SK-N-SH (cell line): Measurements from ENCODE around the gene CASP8AP2. TPM values are rescaled to one million over a fixed set of nuclear protein-coding genes. Genes with fewer than 3 reads are reported as not detected.

Source experiments
- CTCF ChIA-PET: fragments of 300-600, 350-600 bp; formaldehyde crosslinking; extraction: SDS; loops from one replicate; lab custom pipeline; 2021; lab: Yijun Ruan, JAX
- POLR2A ChIA-PET: fragments of 350-600 bp; sonication (Branson Sonifier 250); formaldehyde crosslinking; extraction: SDS; loops from one replicate; lab custom pipeline; 2020; ENCODE audit warnings: antibody characterized with exemption, inconsistent platforms; lab: Yijun Ruan, JAX
- DNase-seq: peaks from one replicate; pipeline ENCODE4 v3.0.0; 2012
- H2AFZ ChIP-seq: fragments of 200-600 bp; sonication (generic); 2 replicates; pipeline ENCODE4 v1.8.1; 2016; ENCODE audit warnings: antibody characterized with exemption, mild to moderate bottlenecking, low read depth
- H3F3A ChIP-seq: fragments of 200-600 bp; sonication (generic); replicated peaks from 2 replicates; pipeline ENCODE3; 2016; ENCODE audit warnings: antibody characterized with exemption, mild to moderate bottlenecking; ENCODE audit not compliant: insufficient read depth
- H3K27ac ChIP-seq, 2 experiments: fragments of 200-500 bp in 1 of 2; fragments of 200-600 bp in 1 of 2; sonication (Bioruptor generic) in 1 of 2; sonication (generic), shearing (Covaris generic) in 1 of 2; 2 replicates each; pipeline versions ENCODE4 v1.5.1 to v1.6.1; 2014 to 2016; ENCODE audit warnings: low read depth in 2 of 2, inconsistent platforms in 1 of 2, low read length in 1 of 2, mild to moderate bottlenecking in 1 of 2, mixed read lengths in 1 of 2
- H3K27me3 ChIP-seq: fragments of 200-600 bp; sonication (generic), shearing (Covaris generic); 2 replicates; pipeline ENCODE4 v1.6.1; 2016; ENCODE audit warnings: mixed run types; ENCODE audit not compliant: insufficient read depth
- H3K36me3 ChIP-seq, 2 experiments: fragments of 200-500 bp in 1 of 2; fragments of 200-600 bp in 1 of 2; sonication (Bioruptor generic) in 1 of 2; sonication (generic) in 1 of 2; replicated peaks in 1 of 2; 2 replicates each; pipeline versions ENCODE3 to v1.5.1; 2014 to 2016; ENCODE audit warnings: low read length in 1 of 2, mild to moderate bottlenecking in 1 of 2; ENCODE audit not compliant: insufficient read depth in 2 of 2, control insufficient read depth in 1 of 2
- H3K4me1 ChIP-seq, 2 experiments: fragments of 200-500 bp in 1 of 2; fragments of 200-600 bp in 1 of 2; sonication (Bioruptor generic) in 1 of 2; sonication (generic), shearing (Covaris generic) in 1 of 2; 2 replicates each; pipeline versions ENCODE4 v1.5.1 to v1.6.1; 2014 to 2016; ENCODE audit warnings: low read depth in 1 of 2, low read length in 1 of 2, mixed run types in 1 of 2; ENCODE audit not compliant: insufficient read depth in 2 of 2, control insufficient read depth in 1 of 2
- H3K4me2 ChIP-seq: fragments of 200-600 bp; sonication (generic), shearing (Covaris generic); 2 replicates; pipeline ENCODE4 v1.6.1; 2017; ENCODE audit warnings: mixed run types
- H3K4me3 ChIP-seq, 2 experiments: fragments of 200-500 bp in 1 of 2; fragments of 200-600 bp in 1 of 2; sonication (Bioruptor generic) in 1 of 2; sonication (generic), shearing (Covaris generic) in 1 of 2; 2 replicates each; pipeline versions ENCODE4 v1.5.1 to v1.8.1; 2014 to 2016; ENCODE audit warnings: low read depth in 2 of 2, inconsistent platforms in 1 of 2, low read length in 1 of 2, mild to moderate bottlenecking in 1 of 2, mixed read lengths in 1 of 2, moderate library complexity in 1 of 2
- H3K79me2 ChIP-seq: fragments of 200-600 bp; sonication (generic); 2 replicates; pipeline ENCODE4 v1.8.1; 2017; ENCODE audit warnings: mild to moderate bottlenecking; ENCODE audit not compliant: insufficient read depth
- H3K9ac ChIP-seq: fragments of 200-600 bp; sonication (generic); 2 replicates; pipeline ENCODE4 v1.6.1; 2017; ENCODE audit warnings: mixed run types
- H3K9me2 ChIP-seq: fragments of 200-600 bp; sonication (generic); 2 replicates; pipeline ENCODE4 v1.6.1; 2017; ENCODE audit warnings: mixed run types
- H3K9me3 ChIP-seq: fragments of 200-600 bp; sonication (generic); 2 replicates; pipeline ENCODE4 v1.6.1; 2017; ENCODE audit warnings: mixed run types, mild to moderate bottlenecking, moderate library complexity
- H4K20me1 ChIP-seq: fragments of 200-600 bp; sonication (generic); 2 replicates; pipeline ENCODE4 v1.6.1; 2017; ENCODE audit warnings: mild to moderate bottlenecking, mixed run types; ENCODE audit not compliant: insufficient read depth
- CHD2 ChIP-seq: fragments of 150-350 bp; IDR thresholded peaks from 2 replicates; pipeline ENCODE4 v1.6.1; 2018; ENCODE audit warnings: low read length; ENCODE audit not compliant: partially characterized antibody
- ELF1 ChIP-seq: IDR thresholded peaks from 2 replicates; pipeline ENCODE4 v1.4.0; 2012
- EZH2phosphoT487 ChIP-seq: fragments of 200-600 bp; sonication (generic); IDR thresholded peaks from 2 replicates; pipeline ENCODE4 v1.6.1; 2017; ENCODE audit warnings: low read depth, mixed run types, mild to moderate bottlenecking, antibody characterized with exemption, moderate library complexity, borderline replicate concordance
- FOXJ3 ChIP-seq: sonication (generic); formaldehyde crosslinking; IDR thresholded peaks from 2 replicates; pipeline ENCODE4 v1.5.1; 2020; ENCODE audit warnings: mild to moderate bottlenecking, missing genetic modification reagents
- GATA2 ChIP-seq: sonication (generic); formaldehyde crosslinking; IDR thresholded peaks from 2 replicates; pipeline ENCODE4 v1.5.0; 2020; ENCODE audit warnings: mild to moderate bottlenecking, missing genetic modification reagents
- IRF3 ChIP-seq: fragments of 150-350 bp; IDR thresholded peaks from 2 replicates; pipeline ENCODE4 v1.6.1; 2016; ENCODE audit warnings: mild to moderate bottlenecking, low read depth, low read length
- NFIC ChIP-seq: IDR thresholded peaks from 2 replicates; pipeline ENCODE4 v1.4.0; 2012; ENCODE audit warnings: borderline replicate concordance
- NRF1 ChIP-seq: IDR thresholded peaks from 2 replicates; pipeline ENCODE4 v1.6.1; 2012; ENCODE audit warnings: low read depth, mild to moderate bottlenecking, low read length
- POLR2AphosphoS5 ChIP-seq: IDR thresholded peaks from 2 replicates; pipeline ENCODE4 v1.6.1; 2012; ENCODE audit warnings: low read depth, low read length
- RFX5 ChIP-seq: IDR thresholded peaks from 2 replicates; pipeline ENCODE4 v1.6.1; 2012; ENCODE audit warnings: mild to moderate bottlenecking, improper control_type of control experiment, low read length
- RXRA ChIP-seq: IDR thresholded peaks from 2 replicates; pipeline ENCODE4 v1.4.0; 2012; ENCODE audit warnings: low read depth, mild to moderate bottlenecking, borderline replicate concordance
- TAF1 ChIP-seq: IDR thresholded peaks from 2 replicates; pipeline ENCODE4 v1.6.1; 2012; ENCODE audit warnings: low read depth, mild to moderate bottlenecking, low read length, moderate library complexity, borderline replicate concordance
- TCF12 ChIP-seq: IDR thresholded peaks from 2 replicates; pipeline ENCODE4 v1.4.0; 2012
- USF2 ChIP-seq: fragments of 150-350 bp; IDR thresholded peaks from 2 replicates; pipeline ENCODE4 v1.6.1; 2017; ENCODE audit warnings: antibody characterized with exemption, low read length, low read depth, borderline replicate concordance
- ZBTB33 ChIP-seq: IDR thresholded peaks from 2 replicates; pipeline ENCODE4 v1.4.0; 2012; ENCODE audit warnings: low read depth, borderline replicate concordance
- WGBS: methylation state at CpG from one replicate; pipeline ENCODE4 v1.1.6; 2017; ENCODE audit warnings: low lambda C conversion rate; 5-methylcytosine and 5-hydroxymethylcytosine counted together
- polyA plus RNA-seq, 3 experiments: library from polyadenylated mRNA; depleted of rRNA; stranded (reverse); fragments of >200 nt; gene quantifications; 2 replicates each; pipeline ENCODE4 v1.2.3, GENCODE V29; 2012

Gene CASP8AP2
- polyA plus RNA-seq, 1 of the 3 experiments (the other 2 are of a cell fraction) = 2.8 TPM

- no peaks in the 10 kb centered on the region for H4K20me1 ChIP-seq
- no peaks in the 10 kb centered on the region for H3K9me2 ChIP-seq
- no peaks in the 10 kb centered on the region for H3F3A ChIP-seq
- H3K4me3 ChIP-seq = no peak overlapping the region
- no peak overlapping the region for H3K27ac ChIP-seq
- POLR2A ChIA-PET = no interaction called here
- no peaks in the 10 kb centered on the region for H3K27me3 ChIP-seq
- TF ChIP-seq POLR2AphosphoS5 = no peak
- TF ChIP-seq GATA2 = no peak
- TF ChIP-seq ZBTB33 = no peak
- TF ChIP-seq RXRA = no peak
- TF ChIP-seq NFIC = no peak
- TF ChIP-seq RFX5 = no peak
- TF ChIP-seq NRF1 = no peak
- no peak for TF ChIP-seq USF2
- TF ChIP-seq TCF12 = no peak
- no peak for TF ChIP-seq TAF1
- no peak for TF ChIP-seq CHD2
- TF ChIP-seq ELF1 = no peak
- TF ChIP-seq EZH2phosphoT487 = no peak
- TF ChIP-seq, all 33 proteins: peak for 0
- Histone ChIP-seq H3K9me3 (no peaks in the 10 kb centered on the region), H3K4me1 (no peaks in the 10 kb centered on the region), H3K79me2 (no peaks in the 10 kb centered on the region), H3K9ac (no peak overlapping the region), H3K4me2 (no peak overlapping the region), H3K36me3 (no peaks in the 10 kb centered on the region), H2AFZ (no peak overlapping the region)
- DNase-seq = no peak
- CTCF ChIA-PET = no interaction called here
- 75% methylated on average over 1 of the region's 1 CpG for WGBS
Observed at GRCh38 chr6:89910902-89911240, 81.2 kb downstream of the CASP8AP2 start.

GRCh38 chr6:89916136-89916920, 86.6 kb downstream of the CASP8AP2 start:
- Histone ChIP-seq H3K9me2 (no peaks in the 10 kb centered on the region), H3K27ac (no peak overlapping the region), H3K9ac (no peak overlapping the region), H3K27me3 (no peaks in the 10 kb centered on the region), H3K4me3 (no peak overlapping the region), H3K9me3 (no peaks in the 10 kb centered on the region), H3K4me2 (no peak overlapping the region), H2AFZ (no peak overlapping the region), H4K20me1 (no peaks in the 10 kb centered on the region), H3K79me2 (no peaks in the 10 kb centered on the region), H3K4me1 (no peaks in the 10 kb centered on the region), H3F3A (no peaks in the 10 kb centered on the region), H3K36me3 (no peaks in the 10 kb centered on the region)
- ChIA-PET CTCF (no interaction called here), POLR2A (no interaction called here)
- 62% methylated on average over 3 of the region's 3 CpGs for WGBS
- DNase-seq = no peak
- TF ChIP-seq EZH2phosphoT487 (no peak), FOXJ3 (CRISPR knock-in tag) (no peak), IRF3 (no peak)
